Cardiac muscle cell (in vitro differentiated cells and primary cell): ENCODE data around the gene ZNF469. TPM values are rescaled to one million over a fixed set of nuclear protein-coding genes. Genes with fewer than 3 reads are reported as not detected.
"Not testable (repeated sequence)": the region's sequence is repeated elsewhere in the genome, so short reads cannot be mapped to it uniquely, and the experiment has no call there.

Experiments used
- DNase-seq, 2 donors: peaks; one replicate each; pipeline versions ENCODE4 v3.0.0 to v3.0.0-alpha.2; 2010 to 2017; ENCODE audit warnings: low read depth in 1 of 2, low spot score in 1 of 2
- H3K27ac ChIP-seq: fragments of 200-600 bp; sonication (generic); 2 replicates; pipeline ENCODE4 v1.5.1; 2016
- H3K27me3 ChIP-seq: fragments of 200-600 bp; sonication (generic); 2 replicates; pipeline ENCODE4 v1.6.0; 2016; ENCODE audit warnings: control low read depth
- H3K36me3 ChIP-seq: fragments of 200-600 bp; sonication (generic); 2 replicates; pipeline ENCODE4 v1.5.1; 2016; ENCODE audit warnings: control low read depth
- H3K4me1 ChIP-seq: fragments of 200-600 bp; sonication (generic); 2 replicates; pipeline ENCODE4 v1.8.1; 2017; ENCODE audit warnings: low read depth, mild to moderate bottlenecking, mixed run types
- H3K4me3 ChIP-seq: fragments of 200-600 bp; sonication (generic); 2 replicates; pipeline ENCODE4 v1.5.1; 2016; ENCODE audit warnings: mild to moderate bottlenecking
- H3K9me3 ChIP-seq: fragments of 200-600 bp; sonication (generic); 2 replicates; pipeline ENCODE4 v1.5.1; 2017; ENCODE audit warnings: low read depth, mild to moderate bottlenecking, control low read depth
- CTCF ChIP-seq: IDR thresholded peaks from 2 replicates; pipeline ENCODE4 v1.5.1; 2012; ENCODE audit warnings: low read depth, mild to moderate bottlenecking, low read length
- polyA plus RNA-seq: library from polyadenylated mRNA; unstranded; fragments of >200 nt; fragmentation: Nextera tagmentation; extraction: Ambion mirVana; gene quantifications from 2 replicates; pipeline ENCODE4 v1.2.1, GENCODE V29; 2016
- total RNA-seq: library from RNA; depleted of rRNA; stranded (reverse); fragments of >200 nt; gene quantifications from 2 replicates; pipeline ENCODE4 v1.2.3, GENCODE V29; 2016

The ZNF469 gene
- total and polyA plus RNA-seq, 2 experiments from 2014 or later, result 0.09 to 0.24 TPM

- TF ChIP-seq CTCF, result peak; percentile 4
- H3K9me3 ChIP-seq, result no peaks in the 10 kb centered on the region
- no peak for DNase-seq
- no peaks in the 10 kb centered on the region for H3K27me3 ChIP-seq
- H3K4me3 ChIP-seq, result no peak overlapping the region
- H3K27ac ChIP-seq, result no peak overlapping the region
- H3K36me3 ChIP-seq, result no peaks in the 10 kb centered on the region
- H3K4me1 ChIP-seq, result no peaks in the 10 kb centered on the region
Observed at GRCh38 chr16:88406096-88407041, 23.6 kb downstream of the ZNF469 start.

- peak; percentile 0 for TF ChIP-seq CTCF
- no peaks in the 10 kb centered on the region for H3K4me1 ChIP-seq
- H3K27ac ChIP-seq, result no peak overlapping the region
- no peaks in the 10 kb centered on the region for H3K27me3 ChIP-seq
- no peak overlapping the region for H3K4me3 ChIP-seq
- DNase-seq, result no peak
- no peaks in the 10 kb centered on the region for H3K9me3 ChIP-seq
- H3K36me3 ChIP-seq, result no peaks in the 10 kb centered on the region
Observed at GRCh38 chr16:88407042-88407420, 24.3 kb downstream of the ZNF469 start.

GRCh38 chr16:88407807-88408206 is 25.0 kb downstream of the ZNF469 start:
- Histone ChIP-seq H3K9me3 (no peaks in the 10 kb centered on the region), H3K36me3 (no peaks in the 10 kb centered on the region), H3K4me3 (no peak overlapping the region), H3K27ac (no peak overlapping the region), H3K27me3 (no peaks in the 10 kb centered on the region), H3K4me1 (no peaks in the 10 kb centered on the region)
- DNase-seq, result no peak
- TF ChIP-seq CTCF, result no peak

GRCh38 chr16:88408561-88409142 is 25.9 kb downstream of the ZNF469 start:
- Histone ChIP-seq H3K4me1 (no peaks in the 10 kb centered on the region), H3K4me3 (no peak overlapping the region), H3K27me3 (no peaks in the 10 kb centered on the region), H3K9me3 (no peaks in the 10 kb centered on the region), H3K27ac (no peak overlapping the region), H3K36me3 (no peaks in the 10 kb centered on the region)
- no peak for DNase-seq
- no peak for TF ChIP-seq CTCF

- no peak overlapping the region for H3K27ac ChIP-seq
- no peak for TF ChIP-seq CTCF
- no peaks in the 10 kb centered on the region for H3K36me3 ChIP-seq
- H3K4me1 ChIP-seq, result no peaks in the 10 kb centered on the region
- no peak for DNase-seq
- no peak overlapping the region for H3K4me3 ChIP-seq
- no peaks in the 10 kb centered on the region for H3K27me3 ChIP-seq
- H3K9me3 ChIP-seq, result no peaks in the 10 kb centered on the region
Observed at GRCh38 chr16:88409296-88410065, 26.7 kb downstream of the ZNF469 start.

- not testable (repeated sequence) for H3K27ac ChIP-seq, H3K27me3 ChIP-seq, DNase-seq, H3K4me1 ChIP-seq, H3K36me3 ChIP-seq, H3K4me3 ChIP-seq, H3K9me3 ChIP-seq
Observed at GRCh38 chr16:88410297-88410968, 27.7 kb downstream of the ZNF469 start.
